IMR-90 (cell line): Measurements from ENCODE around the gene NEUROD2. TPM values are rescaled to one million over a fixed set of nuclear protein-coding genes. Genes with fewer than 3 reads are reported as not detected.

Experiments
- ATAC-seq: fragments of 200-7000 bp; cut with Tn5 transposase; 2 replicates; pipeline ENCODE4 v1.9.1; 2020; ENCODE audit warnings: low read depth, mild to moderate bottlenecking, moderate library complexity
- BruUV-seq: library from RNA; stranded (reverse); fragments of 400-500 nt; replicated peaks from 2 replicates; lab custom pipeline; 2021; lab: Mats Ljungman, UMichigan
- CTCF ChIA-PET: fragments of 300-600 bp; formaldehyde crosslinking; extraction: SDS; loops from one replicate; lab custom pipeline; 2021; ENCODE audit warnings: antibody characterized with exemption; lab: Yijun Ruan, JAX
- POLR2A ChIA-PET: fragments of 300-600 bp; sonication (Branson Sonifier 250); formaldehyde crosslinking; loops from one replicate; lab custom pipeline; 2022; ENCODE audit warnings: antibody characterized with exemption; ENCODE audit not compliant: unreplicated experiment; lab: Charles Lee
- DNase-seq: peaks from one replicate; pipeline ENCODE4 v3.0.0; 2013
- H2AFZ ChIP-seq: replicated peaks from 2 replicates; pipeline ENCODE3; 2013; ENCODE audit warnings: low read length, mild to moderate bottlenecking; ENCODE audit not compliant: poor library complexity
- H2AK5ac ChIP-seq: 2 replicates; pipeline ENCODE4 v1.6.1; 2013; ENCODE audit warnings: low read depth, low read length, inconsistent platforms
- H2AK9ac ChIP-seq: replicated peaks from 2 replicates; pipeline ENCODE3; 2013; ENCODE audit warnings: mild to moderate bottlenecking, low read depth, low read length, moderate library complexity; ENCODE audit not compliant: poor library complexity
- H2BK120ac ChIP-seq: 2 replicates; pipeline ENCODE4 v1.6.1; 2013; ENCODE audit warnings: low read depth, low read length, inconsistent platforms
- H2BK15ac ChIP-seq: 3 replicates; pipeline ENCODE4 v1.6.1; 2013; ENCODE audit warnings: low read depth, low read length, inconsistent platforms
- H2BK20ac ChIP-seq: 2 replicates; pipeline ENCODE4 v1.6.1; 2013; ENCODE audit warnings: low read depth, mild to moderate bottlenecking, inconsistent platforms, low read length, moderate library complexity
- H2BK5ac ChIP-seq: 2 replicates; pipeline ENCODE4 v1.6.1; 2013; ENCODE audit warnings: mild to moderate bottlenecking, low read depth, low read length, inconsistent platforms; ENCODE audit not compliant: poor library complexity, severe bottlenecking
- H3K14ac ChIP-seq: replicated peaks from 2 replicates; pipeline ENCODE4 v1.6.1; 2013; ENCODE audit warnings: low read depth, low read length, inconsistent platforms
- H3K18ac ChIP-seq: 2 replicates; pipeline ENCODE4 v1.6.1; 2013; ENCODE audit warnings: low read depth, low read length, control low read depth
- H3K23ac ChIP-seq: 2 replicates; pipeline ENCODE4 v1.6.1; 2013; ENCODE audit warnings: low read depth, low read length, inconsistent platforms
- H3K27ac ChIP-seq: 2 replicates; pipeline ENCODE4 v1.5.1; 2013; ENCODE audit warnings: mild to moderate bottlenecking, control low read depth, low read length; ENCODE audit not compliant: insufficient read depth
- H3K27me3 ChIP-seq: 2 replicates; pipeline ENCODE4 v1.6.1; 2013; ENCODE audit warnings: low read length; ENCODE audit not compliant: control insufficient read depth, insufficient read depth
- H3K36me3 ChIP-seq: 2 replicates; pipeline ENCODE4 v1.6.1; 2013; ENCODE audit warnings: low read length, mixed read lengths; ENCODE audit not compliant: control insufficient read depth, insufficient read depth
- H3K4ac ChIP-seq: 2 replicates; pipeline ENCODE4 v1.6.1; 2013; ENCODE audit warnings: low read depth, low read length, inconsistent platforms
- H3K4me1 ChIP-seq: 2 replicates; pipeline ENCODE4 v1.6.1; 2013; ENCODE audit warnings: low read length, mixed read lengths; ENCODE audit not compliant: control insufficient read depth, insufficient read depth
- H3K4me2 ChIP-seq: 2 replicates; pipeline ENCODE4 v1.6.1; 2013; ENCODE audit warnings: low read depth, mild to moderate bottlenecking, control low read depth, low read length, moderate library complexity
- H3K4me3 ChIP-seq: 2 replicates; pipeline ENCODE4 v1.5.1; 2013; ENCODE audit warnings: low read depth, mild to moderate bottlenecking, control low read depth, low read length, moderate library complexity; ENCODE audit not compliant: insufficient read depth
- H3K56ac ChIP-seq: 2 replicates; pipeline ENCODE4 v1.6.1; 2013; ENCODE audit warnings: low read length, inconsistent platforms; ENCODE audit not compliant: insufficient read depth; ENCODE audit errors: extremely low read depth
- H3K79me1 ChIP-seq, 2 experiments: 2 replicates each; pipeline ENCODE4 v1.6.1; 2013; ENCODE audit warnings: low read length in 2 of 2, inconsistent platforms in 1 of 2, low read depth in 1 of 2
- H3K9ac ChIP-seq: 2 replicates; pipeline ENCODE4 v1.6.1; 2013; ENCODE audit warnings: low read depth, low read length, control low read depth
- H3K9me1 ChIP-seq: 2 replicates; pipeline ENCODE4 v1.6.1; 2013; ENCODE audit warnings: low read length, inconsistent platforms; ENCODE audit not compliant: insufficient read depth
- H3K9me3 ChIP-seq: 2 replicates; pipeline ENCODE4 v1.6.1; 2013; ENCODE audit warnings: low read length; ENCODE audit not compliant: control insufficient read depth, insufficient read depth
- H4K20me1 ChIP-seq: 2 replicates; pipeline ENCODE4 v1.6.1; 2013; ENCODE audit warnings: low read length, inconsistent platforms; ENCODE audit not compliant: insufficient read depth
- H4K5ac ChIP-seq: 2 replicates; pipeline ENCODE4 v1.6.1; 2013; ENCODE audit warnings: mild to moderate bottlenecking, low read depth, low read length, control low read depth
- H4K8ac ChIP-seq, 2 experiments: 2 replicates each; pipeline ENCODE4 v1.6.1; 2013; ENCODE audit warnings: low read depth in 2 of 2, low read length in 2 of 2, control low read depth in 1 of 2, inconsistent platforms in 1 of 2
- H4K91ac ChIP-seq: 2 replicates; pipeline ENCODE4 v1.6.1; 2013; ENCODE audit warnings: low read depth, low read length, inconsistent platforms; ENCODE audit not compliant: insufficient read depth
- RAD21 ChIP-seq: IDR thresholded peaks from 2 replicates; pipeline ENCODE4 v1.6.1; 2012; ENCODE audit warnings: low read length, improper control_type of control experiment
- WGBS, 2 experiments: methylation state at CpG; one replicate each; pipeline versions ENCODE4 v1.1.5 to v1.1.7; 2013; ENCODE audit warnings: missing lambda C conversion rate in 2 of 2; ENCODE audit not compliant: insufficient read length in 1 of 2; ENCODE audit errors: extremely low coverage in 2 of 2; 5-methylcytosine and 5-hydroxymethylcytosine counted together
- dilution Hi-C: fragments of 300-500 bp; cut with HindIII; formaldehyde crosslinking; loops from one replicate; pipeline ENCODE4 v1.14.3; 2018; ENCODE audit warnings: low sequenced_read_pairs; ENCODE audit not compliant: unreplicated experiment
- in situ Hi-C: fragments of 300-500 bp; cut with MboI; formaldehyde crosslinking; loops from 3 replicates; pipeline ENCODE4 v1.14.3; 2019; ENCODE audit warnings: low sequenced_read_pairs, inconsistent platforms, mixed read lengths
- intact Hi-C: fragments of 100-400 bp; cut with micrococcal nuclease; formaldehyde crosslinking; loops from 2 replicates; pipeline ENCODE4 v1.10.0; 2022
- polyA plus RNA-seq, 3 experiments: library from polyadenylated mRNA; depleted of rRNA; stranded (reverse); fragments of >200 nt; gene quantifications; 2 replicates each; pipeline ENCODE4 v1.2.3, GENCODE V29; 2012; ENCODE audit warnings: low replicate concordance in 1 of 3
- total RNA-seq: library from RNA; depleted of rRNA; stranded (reverse); fragments of >200 nt; gene quantifications from 2 replicates; pipeline ENCODE4 v1.2.3, GENCODE V29; 2012

NEUROD2 gene
- total and polyA plus RNA-seq, 2 of the 4 experiments (the other 2 are of a cell fraction) = not detected

DNA sequence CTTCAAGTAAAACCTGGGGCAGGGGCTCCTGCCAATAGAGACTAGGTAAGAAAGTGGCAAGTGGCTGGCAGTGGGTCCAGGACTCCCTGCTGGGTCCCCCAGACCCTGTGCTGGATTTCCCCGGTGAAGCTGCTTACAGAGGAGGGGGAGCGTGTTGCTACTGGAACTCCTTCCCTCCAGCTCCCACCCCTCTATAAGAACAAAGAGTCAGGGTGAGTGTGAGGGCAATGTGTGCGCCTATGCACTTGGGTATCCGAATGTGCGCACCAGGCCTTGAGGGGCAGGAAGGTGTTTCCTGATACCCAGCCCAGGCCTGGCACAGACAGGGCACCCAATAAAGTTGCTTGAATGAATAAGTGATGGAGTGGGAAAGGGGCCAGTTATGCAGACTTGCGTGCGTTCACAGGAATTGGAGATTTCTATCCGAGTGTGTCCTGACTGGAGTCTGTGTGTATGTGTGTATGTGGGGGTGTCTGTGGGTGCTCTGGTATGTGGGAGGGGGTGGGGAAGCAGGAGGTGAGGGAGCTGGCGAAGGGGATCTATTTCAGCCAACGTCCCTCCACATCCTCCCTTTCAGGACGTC lies 11.7 kb downstream of the NEUROD2 start:
- no peaks in the 10 kb centered on the region for H3K79me1 ChIP-seq
- H3K56ac ChIP-seq = no peak overlapping the region
- no peak overlapping the region for H3K4ac ChIP-seq
- H2BK5ac ChIP-seq = no peak overlapping the region
- no peaks in the 10 kb centered on the region for H3K36me3 ChIP-seq
- ChIA-PET POLR2A (no interaction called here), CTCF (no interaction called here)
- H3K9me3 ChIP-seq = peaks cover 4% of the 10 kb centered on the region; the same call in 1 of the 2 replicates
- dilution Hi-C loops = no loop called here
- ATAC-seq (no peak), DNase-seq (no peak)
- H3K18ac ChIP-seq = no peak overlapping the region
- TF ChIP-seq RAD21 = no peak
- H4K20me1 ChIP-seq = peaks cover 14% of the 10 kb centered on the region; the same call in 1 of the 2 replicates
- H3K9me1 ChIP-seq = no peaks in the 10 kb centered on the region
- no peak overlapping the region for H3K4me3 ChIP-seq
- H3K4me1 ChIP-seq = no peaks in the 10 kb centered on the region
- no peak overlapping the region for H3K14ac ChIP-seq
- H2AFZ ChIP-seq = no peak overlapping the region
- no peak overlapping the region for H3K27ac ChIP-seq
- H2AK5ac ChIP-seq = no peak overlapping the region
- no peak overlapping the region for H4K91ac ChIP-seq
- H4K5ac ChIP-seq = no peak overlapping the region
- no peak overlapping the region for H2BK15ac ChIP-seq
- peaks cover 71% of the 10 kb centered on the region for H3K27me3 ChIP-seq
- in situ Hi-C loops = no loop called here
- no peak overlapping the region for H2BK20ac ChIP-seq
- no peak overlapping the region for H2BK120ac ChIP-seq
- no TSS peak for BruUV-seq
- no peak overlapping the region for H2AK9ac ChIP-seq
- intact Hi-C loops = no loop called here
- no peak overlapping the region for H3K9ac ChIP-seq
- no CpG with 5 or more reads among the region's 11 CpGs for WGBS, 2 experiments
- H3K23ac ChIP-seq = no peak overlapping the region
- H4K8ac ChIP-seq = no peak overlapping the region
- no peak overlapping the region for H3K4me2 ChIP-seq
